GM20000 (cell line): Measurements from ENCODE around the gene NUDT1.
A peak's percentile ranks its signal among the peaks of the same experiment; 100 is the strongest.

ENCODE experiments used
- DNase-seq: peaks from one replicate; pipeline ENCODE4 v3.0.0; 2012; ENCODE audit warnings: low spot score
- TF ChIP-seq, protein P1 (sequence below): IDR thresholded peaks from 2 replicates; pipeline ENCODE4 v1.5.1; 2012; ENCODE audit warnings: mild to moderate bottlenecking, control low read depth; ENCODE audit errors: extremely low read depth, missing control alignments

The NUDT1 gene

DNA sequence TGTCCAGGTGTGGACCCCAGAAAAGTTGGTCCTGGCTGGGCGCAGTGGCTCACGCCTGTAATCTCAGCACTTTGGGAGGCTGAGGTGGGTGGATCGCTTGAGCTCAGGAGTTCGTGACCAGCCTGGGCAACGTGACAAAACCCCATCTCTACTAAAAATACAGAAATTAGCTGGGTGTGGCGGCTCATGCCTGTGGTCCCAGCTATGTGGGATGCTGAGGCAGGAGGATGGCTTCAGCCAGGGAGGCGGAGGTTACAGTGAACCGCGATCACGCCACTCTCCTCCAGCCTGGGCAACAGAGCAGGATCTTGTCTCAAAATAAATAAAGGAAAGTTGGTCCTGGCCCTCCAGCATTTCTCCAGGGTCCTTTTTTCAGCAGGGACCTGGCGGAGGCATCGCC, 1.4 kb downstream of the NUDT1 start:
- no peak for DNase-seq
- TF ChIP-seq, protein P1, sequence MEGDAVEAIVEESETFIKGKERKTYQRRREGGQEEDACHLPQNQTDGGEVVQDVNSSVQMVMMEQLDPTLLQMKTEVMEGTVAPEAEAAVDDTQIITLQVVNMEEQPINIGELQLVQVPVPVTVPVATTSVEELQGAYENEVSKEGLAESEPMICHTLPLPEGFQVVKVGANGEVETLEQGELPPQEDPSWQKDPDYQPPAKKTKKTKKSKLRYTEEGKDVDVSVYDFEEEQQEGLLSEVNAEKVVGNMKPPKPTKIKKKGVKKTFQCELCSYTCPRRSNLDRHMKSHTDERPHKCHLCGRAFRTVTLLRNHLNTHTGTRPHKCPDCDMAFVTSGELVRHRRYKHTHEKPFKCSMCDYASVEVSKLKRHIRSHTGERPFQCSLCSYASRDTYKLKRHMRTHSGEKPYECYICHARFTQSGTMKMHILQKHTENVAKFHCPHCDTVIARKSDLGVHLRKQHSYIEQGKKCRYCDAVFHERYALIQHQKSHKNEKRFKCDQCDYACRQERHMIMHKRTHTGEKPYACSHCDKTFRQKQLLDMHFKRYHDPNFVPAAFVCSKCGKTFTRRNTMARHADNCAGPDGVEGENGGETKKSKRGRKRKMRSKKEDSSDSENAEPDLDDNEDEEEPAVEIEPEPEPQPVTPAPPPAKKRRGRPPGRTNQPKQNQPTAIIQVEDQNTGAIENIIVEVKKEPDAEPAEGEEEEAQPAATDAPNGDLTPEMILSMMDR: no peak

DNA sequence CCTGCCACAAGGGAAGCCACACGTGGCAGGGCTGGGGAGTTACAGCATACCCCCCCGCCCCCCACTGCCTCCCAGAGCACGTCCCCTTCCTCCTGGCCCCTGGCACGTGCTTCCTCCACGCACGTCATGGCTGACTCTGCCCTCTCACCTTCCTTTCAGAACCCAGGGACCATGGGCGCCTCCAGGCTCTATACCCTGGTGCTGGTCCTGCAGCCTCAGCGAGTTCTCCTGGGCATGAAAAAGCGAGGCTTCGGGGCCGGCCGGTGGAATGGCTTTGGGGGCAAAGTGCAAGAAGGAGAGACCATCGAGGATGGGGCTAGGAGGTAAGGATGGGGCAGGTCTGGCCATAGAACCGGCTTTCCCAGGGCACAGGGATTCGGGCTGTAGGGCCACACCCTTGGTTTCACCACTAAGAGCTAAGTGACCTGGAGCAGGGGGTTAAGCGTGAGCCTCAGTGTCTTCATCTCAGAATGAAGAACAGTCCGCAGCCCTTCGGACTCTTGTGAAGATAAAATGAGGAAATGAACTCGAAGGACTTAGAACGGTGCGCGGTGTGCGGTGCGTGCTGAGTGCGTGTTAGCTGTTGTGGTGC, 2.5 kb downstream of the NUDT1 start:
- DNase-seq: no peak
- TF ChIP-seq, protein P1: no peak

DNA sequence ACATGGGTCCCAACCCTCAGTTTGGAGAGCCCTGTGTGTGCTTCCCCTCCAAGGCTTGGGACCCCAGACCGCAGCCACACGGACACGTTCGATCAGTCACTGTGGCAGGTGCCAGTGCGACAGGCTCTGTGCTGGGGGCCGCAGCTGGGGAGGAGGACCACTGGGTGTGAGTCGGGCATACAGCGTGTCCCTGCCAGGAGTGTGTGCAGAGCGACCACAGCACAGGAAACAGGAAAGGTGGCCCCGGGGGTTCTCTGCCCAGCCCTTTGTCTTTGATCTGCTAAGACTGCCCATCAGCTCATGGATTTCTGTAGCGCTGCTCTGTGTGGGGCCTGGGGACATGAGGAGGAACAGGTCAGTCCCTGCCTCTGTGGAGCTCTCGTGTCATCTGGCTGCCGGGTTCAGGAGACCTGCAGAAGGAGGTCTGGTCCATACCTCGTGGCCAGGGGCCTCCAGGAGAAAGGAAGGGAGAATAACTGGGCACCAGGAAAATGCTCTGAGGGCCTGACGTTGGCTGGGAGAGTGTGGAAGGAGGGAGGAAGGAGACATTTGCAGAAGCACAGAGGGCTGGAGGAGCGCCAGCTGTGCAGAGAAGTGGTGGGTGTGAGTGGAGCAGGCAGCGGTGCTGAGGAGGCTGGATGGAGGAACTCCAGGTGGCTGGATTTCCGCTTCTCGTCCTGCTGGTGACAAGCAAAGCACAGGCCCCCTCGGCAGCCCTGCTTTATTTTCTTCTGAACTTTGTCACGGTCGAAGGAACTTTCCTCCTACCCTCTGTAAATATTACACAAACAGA, 4.1 kb downstream of the NUDT1 start:
- DNase-seq: no peak
- TF ChIP-seq, protein P1: no peak

DNA sequence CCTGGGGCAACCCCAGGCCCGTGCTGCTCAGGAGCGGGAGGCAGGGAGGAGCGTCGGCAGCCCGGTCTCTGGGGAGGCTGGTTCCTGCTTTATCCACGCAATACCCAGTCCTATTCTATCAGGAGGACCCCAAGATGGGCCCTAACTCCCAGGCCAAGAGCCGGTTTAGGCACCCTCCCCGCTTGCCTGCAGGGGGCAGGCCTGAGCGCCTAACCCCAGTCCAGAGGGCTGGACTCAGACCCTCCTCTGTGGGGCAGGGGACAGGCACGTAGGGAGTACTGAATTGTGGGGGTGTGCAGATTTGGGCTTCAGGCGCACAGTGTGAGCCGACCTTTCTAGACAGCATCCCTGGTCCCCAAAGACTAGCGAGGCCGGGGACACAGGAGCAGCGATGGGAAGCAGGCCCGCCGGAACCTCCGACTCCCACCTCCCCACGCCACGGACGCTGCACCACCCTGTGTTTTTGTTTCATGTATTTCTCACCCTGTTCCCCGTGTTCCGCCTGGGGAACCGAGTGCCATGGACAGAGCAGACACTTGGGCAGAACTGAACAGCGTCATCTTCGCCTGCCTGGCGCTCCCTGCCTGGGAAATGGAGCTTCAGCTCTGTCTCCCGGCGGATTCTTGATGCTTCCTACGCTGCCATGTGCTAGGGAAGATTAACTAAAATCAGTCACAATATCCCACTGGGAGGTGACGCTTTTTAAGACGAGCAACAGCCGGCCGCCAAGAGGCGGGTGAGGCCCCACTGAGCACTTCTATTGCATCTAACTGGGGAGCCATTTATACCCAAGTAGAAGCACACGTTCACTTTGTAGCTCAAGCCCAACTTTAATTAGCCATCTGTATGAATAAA, 5.3 kb downstream of the NUDT1 start:
- DNase-seq: peak; percentile 70
- TF ChIP-seq, protein P1: peak; percentile 54

DNA sequence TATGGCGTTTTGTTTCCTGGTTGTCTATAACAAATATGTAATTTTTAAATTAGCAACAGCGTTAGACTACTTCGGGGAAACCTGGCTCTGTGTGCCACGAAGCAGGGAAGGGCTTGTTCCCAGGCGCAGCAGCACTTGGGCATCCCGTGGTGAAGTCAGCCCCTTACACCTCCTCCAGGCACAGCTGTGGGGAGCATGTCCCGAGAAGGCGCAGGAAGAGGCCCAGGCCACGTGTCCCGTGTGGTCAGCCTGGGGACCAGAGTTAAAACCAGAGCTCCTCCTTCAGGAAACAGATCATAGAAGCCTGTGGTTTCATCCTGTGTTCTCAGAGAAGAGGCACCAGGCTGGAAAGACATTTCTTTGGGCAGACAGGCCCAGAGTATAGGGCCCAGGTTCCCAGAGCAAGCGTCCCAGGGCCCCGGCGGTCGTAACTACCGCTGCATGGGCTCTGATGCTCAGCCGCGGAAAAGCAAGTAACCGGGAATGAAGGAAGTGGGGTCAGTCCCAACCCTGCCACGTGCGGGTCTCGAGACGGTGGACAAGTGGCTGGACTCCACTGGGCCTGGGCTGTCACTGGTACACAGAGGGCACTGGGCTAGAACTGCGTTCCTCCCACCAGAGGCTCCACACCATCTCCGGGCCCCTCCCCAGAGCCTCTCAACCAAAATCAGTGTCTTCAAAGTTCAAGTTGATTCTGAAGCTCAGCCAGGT, 7.1 kb downstream of the NUDT1 start:
- DNase-seq: peak; percentile 74
- TF ChIP-seq, protein P1: no peak

DNA sequence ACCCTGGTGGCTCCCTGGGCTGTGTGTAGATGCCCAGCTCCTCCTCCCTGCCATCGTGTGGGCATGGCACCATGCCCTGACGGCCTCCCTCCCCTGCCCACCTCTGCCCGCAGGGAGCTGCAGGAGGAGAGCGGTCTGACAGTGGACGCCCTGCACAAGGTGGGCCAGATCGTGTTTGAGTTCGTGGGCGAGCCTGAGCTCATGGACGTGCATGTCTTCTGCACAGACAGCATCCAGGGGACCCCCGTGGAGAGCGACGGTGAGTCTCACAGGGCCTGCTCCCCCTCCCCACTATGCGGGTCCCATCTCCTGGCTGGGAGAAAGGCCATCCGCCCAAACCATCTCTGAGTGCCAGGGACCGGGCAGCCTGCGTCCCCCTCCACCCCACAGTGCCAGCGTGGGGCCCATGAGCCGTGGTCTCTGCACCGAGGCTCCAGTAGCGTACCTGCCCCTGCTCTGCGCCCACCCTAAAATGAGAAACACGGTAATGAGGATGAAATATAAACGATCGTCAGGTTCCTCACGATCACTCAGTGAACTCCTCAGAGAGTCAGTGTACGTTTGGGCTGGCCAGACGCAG, 7.8 kb downstream of the NUDT1 start:
- TF ChIP-seq, protein P1: no peak
- DNase-seq: no peak
